GM15510 (cell line): ENCODE data around the gene APCDD1L.

Experiments
- POLR2A ChIP-seq: IDR thresholded peaks from 3 replicates; pipeline ENCODE4 v1.6.1; 2011; ENCODE audit warnings: borderline replicate concordance; ENCODE audit not compliant: insufficient read length; ENCODE audit errors: extremely low read depth

APCDD1L gene

GRCh38 chr20:58434326-58434725 is 80.9 kb downstream of the APCDD1L start:
- no peak for TF ChIP-seq POLR2A

- no peak for TF ChIP-seq POLR2A
Observed at GRCh38 chr20:58433759-58434158, 81.4 kb downstream of the APCDD1L start.

GRCh38 chr20:58433029-58433647 is 82.1 kb downstream of the APCDD1L start:
- TF ChIP-seq POLR2A, result no peak

GRCh38 chr20:58432186-58432954 is 82.8 kb downstream of the APCDD1L start:
- TF ChIP-seq POLR2A, result no peak

GRCh38 chr20:58431134-58431533 is 84.1 kb downstream of the APCDD1L start:
- TF ChIP-seq POLR2A, result no peak

GRCh38 chr20:58429303-58429702 is 85.9 kb downstream of the APCDD1L start:
- no peak for TF ChIP-seq POLR2A

- no peak for TF ChIP-seq POLR2A
Observed at GRCh38 chr20:58428364-58428763, 86.8 kb downstream of the APCDD1L start.

- TF ChIP-seq POLR2A, result no peak
Observed at GRCh38 chr20:58424218-58424969, 90.8 kb downstream of the APCDD1L start.

GRCh38 chr20:58421497-58421850 is 93.7 kb downstream of the APCDD1L start:
- TF ChIP-seq POLR2A, result no peak

GRCh38 chr20:58420798-58421496 is 94.3 kb downstream of the APCDD1L start:
- TF ChIP-seq POLR2A, result no peak

GRCh38 chr20:58418949-58419748 is 96.0 kb downstream of the APCDD1L start:
- TF ChIP-seq POLR2A, result no peak

GRCh38 chr20:58417438-58417837 is 97.8 kb downstream of the APCDD1L start:
- TF ChIP-seq POLR2A, result no peak

- TF ChIP-seq POLR2A, result no peak
Observed at GRCh38 chr20:58416835-58417234, 98.4 kb downstream of the APCDD1L start.

GRCh38 chr20:58416057-58416456 is 99.1 kb downstream of the APCDD1L start:
- TF ChIP-seq POLR2A, result no peak
